ENCODE measurements around the gene COL18A1.

COL18A1 gene

DNA sequence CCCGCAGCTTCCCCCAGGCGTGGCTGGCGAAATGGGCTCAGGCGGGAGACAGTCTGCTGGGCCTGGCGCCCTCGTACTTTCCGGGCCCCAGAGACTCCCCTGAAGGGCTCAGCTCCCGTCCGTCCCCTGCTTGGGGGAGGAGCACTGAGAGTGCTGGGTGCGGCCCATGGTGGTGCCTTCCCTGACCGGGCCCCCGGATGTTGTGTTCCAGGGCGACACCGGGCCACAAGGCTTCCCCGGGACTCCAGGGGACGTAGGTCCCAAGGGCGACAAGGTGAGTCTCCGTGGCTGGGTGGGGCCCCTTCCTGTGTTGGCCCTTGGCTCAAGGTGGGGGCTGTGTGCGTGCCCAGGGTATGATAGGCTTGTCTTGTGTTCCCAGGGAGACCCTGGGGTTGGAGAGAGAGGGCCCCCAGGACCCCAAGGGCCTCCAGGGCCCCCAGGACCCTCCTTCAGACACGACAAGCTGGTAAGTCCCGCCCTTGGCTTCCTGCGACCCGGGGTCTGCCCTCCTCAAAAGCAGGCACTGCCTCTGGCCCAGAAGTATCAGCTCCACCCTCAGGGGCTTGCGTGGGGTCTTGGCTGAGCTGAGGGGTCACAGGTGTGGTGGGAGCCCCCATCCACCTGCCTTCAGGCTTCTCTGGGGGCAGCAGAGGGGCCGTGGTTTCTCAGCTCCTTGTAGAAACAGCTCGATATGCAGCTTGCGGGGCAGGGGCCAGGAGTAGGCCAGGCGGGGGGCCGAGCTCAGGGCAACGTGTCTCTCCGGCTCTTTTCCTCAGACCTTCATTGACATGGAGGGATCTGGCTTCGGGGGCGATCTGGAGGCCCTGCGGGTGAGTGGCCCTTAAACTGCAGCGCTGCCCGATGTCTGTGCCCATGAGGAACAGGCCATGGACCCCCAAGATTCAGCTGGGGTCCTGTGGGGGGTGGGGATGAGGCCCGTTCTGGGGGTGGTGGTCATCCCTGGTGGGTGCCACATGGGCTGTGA lies 75.0 kb downstream of the COL18A1 start:
- no peak for DNase-seq (ENCODE audit: low read depth in 2 of 2)

- no peak for DNase-seq (ENCODE audit: low read depth in 2 of 2)
These were observed 75.9 kb downstream of the COL18A1 start for GRCh38 chr21:45480701-45481500.

DNA sequence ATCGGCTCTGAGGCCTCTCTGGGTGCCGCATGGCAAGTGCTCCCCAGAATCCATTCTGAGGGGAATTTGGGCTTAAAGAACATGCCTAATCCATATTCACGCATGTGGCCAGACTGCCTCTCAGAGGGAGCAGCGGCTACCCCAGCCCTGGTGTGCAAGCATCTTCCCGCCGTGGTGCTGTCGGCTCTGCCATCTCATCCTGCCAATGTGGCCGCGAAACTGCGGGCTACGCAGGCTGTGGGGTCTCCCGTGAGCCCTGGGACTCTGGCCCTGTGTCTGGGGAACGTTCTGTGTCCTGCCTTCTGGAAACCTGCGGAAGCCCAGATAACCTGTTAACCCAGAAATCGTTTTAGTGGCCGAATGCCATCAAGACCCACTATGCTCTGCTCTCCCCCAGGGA lies 76.6 kb downstream of the COL18A1 start:
- no peak for DNase-seq (ENCODE audit: low read depth in 2 of 2)

DNA sequence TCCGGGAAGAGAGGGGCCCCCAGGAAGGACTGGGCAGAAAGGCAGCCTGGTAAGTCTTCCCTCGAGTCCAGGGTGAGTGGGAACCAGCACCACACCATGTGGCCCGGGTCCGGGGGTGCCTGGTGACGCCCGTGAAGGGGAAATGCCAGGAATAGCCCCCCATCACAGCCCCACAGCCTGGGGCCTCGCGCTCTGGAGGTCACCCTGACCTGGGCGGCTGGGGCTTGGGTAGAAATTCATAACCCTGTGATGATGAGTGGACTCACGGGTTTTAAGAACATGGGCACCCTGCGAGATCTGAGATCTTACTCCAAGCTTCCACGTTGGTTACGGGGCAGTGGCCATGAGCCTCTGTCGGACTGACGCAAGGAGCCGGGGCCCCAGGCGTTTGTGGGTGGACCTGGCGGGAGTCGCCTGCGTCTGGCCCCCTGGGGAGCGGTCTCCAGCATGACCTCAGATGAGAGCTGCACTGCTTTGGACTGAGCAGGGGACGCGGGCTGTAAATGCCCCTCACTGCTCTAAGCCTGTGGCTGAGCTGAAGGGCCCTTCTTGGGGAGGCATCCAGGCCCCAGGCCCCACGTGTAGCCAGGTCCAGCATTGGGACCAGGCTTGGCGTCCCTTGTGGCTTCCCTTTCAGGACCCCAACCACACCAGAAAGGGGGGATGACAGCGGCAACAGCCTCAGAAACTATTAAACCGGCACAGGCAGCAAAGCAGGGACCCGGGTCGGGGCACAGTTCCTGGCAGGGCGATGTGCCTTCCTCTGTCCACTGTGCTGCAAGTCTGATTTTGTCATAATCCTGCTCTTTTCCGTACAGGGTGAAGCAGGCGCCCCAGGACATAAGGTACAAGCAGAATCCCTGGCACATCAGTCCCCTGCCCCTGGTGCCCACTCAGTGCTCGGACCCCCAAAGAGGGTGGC lies 77.3 kb downstream of the COL18A1 start:
- DNase-seq (ENCODE audit: low read depth in 2 of 2): no peak

- peak in 1 of 2 donors; percentile 46 for DNase-seq (ENCODE audit: low read depth in 2 of 2)
These were observed 78.2 kb downstream of the COL18A1 start for GRCh38 chr21:45482899-45483821.

GRCh38 chr21:45484318-45484717 lies 79.4 kb downstream of the COL18A1 start:
- no peak for DNase-seq (ENCODE audit: low read depth in 2 of 2)

DNA sequence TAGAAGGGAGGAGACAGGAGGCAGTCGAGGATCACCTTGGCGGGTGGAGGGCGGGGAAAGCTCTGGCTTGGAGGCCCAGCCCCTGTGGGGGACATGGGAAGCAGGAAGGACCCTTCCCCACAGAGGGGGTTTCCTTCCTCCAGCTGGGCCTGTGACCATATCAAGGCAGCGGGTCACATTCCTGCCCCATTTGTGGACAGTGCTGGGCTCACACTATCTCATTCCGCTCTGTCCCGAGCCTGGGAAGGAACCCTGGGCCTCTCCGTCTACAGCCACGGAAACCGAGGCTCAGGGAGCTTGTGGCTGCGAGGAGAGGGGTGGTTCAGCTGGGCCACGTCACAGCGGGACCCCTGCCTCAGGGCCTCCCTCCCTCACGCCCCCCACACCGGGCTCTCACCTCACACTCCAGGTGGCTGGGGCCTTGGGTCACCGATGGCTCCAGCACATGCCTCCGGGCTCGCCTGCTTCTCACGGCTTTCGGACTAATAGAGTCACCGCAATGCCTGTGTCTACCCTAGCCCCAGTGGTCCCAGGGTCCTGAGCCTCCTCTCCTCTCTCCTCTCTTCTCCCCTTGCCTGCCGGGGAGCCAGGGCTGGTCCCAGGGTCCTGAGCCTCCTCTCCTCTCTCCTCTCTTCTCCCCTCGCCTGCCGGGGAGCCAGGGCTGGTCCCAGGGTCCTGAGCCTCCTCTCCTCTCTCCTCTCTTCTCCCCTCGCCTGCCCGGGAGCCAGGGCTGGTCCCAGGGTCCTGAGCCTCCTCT lies 80.9 kb downstream of the COL18A1 start:
- DNase-seq (ENCODE audit: low read depth in 2 of 2): no peak

DNA sequence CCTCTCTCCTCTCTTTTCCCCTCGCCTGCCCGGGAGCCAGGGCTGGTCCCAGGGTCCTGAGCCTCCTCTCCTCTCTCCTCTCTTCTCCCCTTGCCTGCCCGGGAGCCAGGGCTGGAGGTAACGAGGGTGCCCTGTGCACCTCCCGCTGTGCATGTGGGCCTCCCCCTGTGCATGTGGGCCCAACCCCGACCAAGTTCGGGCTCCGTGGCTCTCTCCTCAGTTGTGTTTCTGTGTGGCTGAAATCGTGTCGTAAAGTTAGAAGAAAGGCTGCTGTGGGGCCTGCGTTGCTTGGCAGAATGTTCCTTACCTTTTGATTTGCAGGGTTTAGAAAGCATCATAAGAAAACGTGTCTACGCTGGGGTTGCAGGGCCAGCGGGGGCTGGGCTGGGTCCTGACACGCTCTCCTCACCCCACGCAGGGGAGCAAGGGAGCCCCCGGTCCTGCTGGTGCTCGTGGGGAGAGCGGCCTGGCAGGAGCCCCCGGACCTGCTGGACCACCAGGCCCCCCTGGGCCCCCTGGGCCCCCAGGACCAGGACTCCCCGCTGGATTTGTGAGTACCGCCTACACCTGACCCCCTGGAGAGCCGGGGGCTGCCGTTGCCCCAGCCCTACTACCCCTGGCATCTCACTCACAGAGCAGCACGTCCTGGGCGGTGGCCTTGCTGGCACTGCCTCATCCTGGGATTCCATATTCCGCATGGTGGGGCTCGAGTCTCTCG lies 81.6 kb downstream of the COL18A1 start:
- DNase-seq (ENCODE audit: low read depth in 2 of 2): no peak

GRCh38 chr21:45487161-45487806 lies 82.3 kb downstream of the COL18A1 start:
- DNase-seq (ENCODE audit: low read depth in 2 of 2): no peak

GRCh38 chr21:45487891-45488600 lies 83.1 kb downstream of the COL18A1 start:
- no peak for DNase-seq (ENCODE audit: low read depth in 2 of 2)

- DNase-seq (ENCODE audit: low read depth in 2 of 2): no peak
These were observed 84.2 kb downstream of the COL18A1 start for GRCh38 chr21:45488931-45489721.

- no peak for DNase-seq (ENCODE audit: low read depth in 2 of 2)
These were observed 84.7 kb downstream of the COL18A1 start for GRCh38 chr21:45489722-45489982.

GRCh38 chr21:45490049-45490731 lies 85.2 kb downstream of the COL18A1 start:
- no peak for DNase-seq (ENCODE audit: low read depth in 2 of 2)

- no peak for DNase-seq (ENCODE audit: low read depth in 2 of 2)
These were observed 86.1 kb downstream of the COL18A1 start for GRCh38 chr21:45491056-45491455.

GRCh38 chr21:45491623-45492022 lies 86.7 kb downstream of the COL18A1 start:
- no peak for DNase-seq (ENCODE audit: low read depth in 2 of 2)

GRCh38 chr21:45492765-45493164 lies 87.8 kb downstream of the COL18A1 start:
- no peak for DNase-seq (ENCODE audit: low read depth in 2 of 2)
